ENCODE measurements around the gene ARHGAP22. TPM values are rescaled to one million over a fixed set of nuclear protein-coding genes. Genes with fewer than 3 reads are reported as not detected.

ARHGAP22 gene
- 3.1 to 4.7 TPM (median 4.0 TPM) in 5 replicates for total RNA-seq (2022; extraction: Qiagen RNA extraction; ENCODE audit: low read depth)

GRCh38 chr10:48604991-48605508, at the start of gene ARHGAP22:
TSS of gene ARHGAP22 (minus strand) at chr10:48605073. CDS start at chr10:48604796, 277 bp downstream.

Other genes starting within 250 kb of the ARHGAP22 start
- not detected in 5 replicates for gene WDFY4, start 79.8 kb upstream of the ARHGAP22 start, total RNA-seq (2022; extraction: Qiagen RNA extraction; ENCODE audit: low read depth)